ENCODE data around the gene CPVL. TPM values are rescaled to one million over a fixed set of nuclear protein-coding genes. Genes with fewer than 3 reads are reported as not detected.

Gene CPVL
- total and polyA plus RNA-seq, 4 donors = 6.0 to 39.0 (median 12.9) TPM

GRCh38 chr7:29017713-29018112, 128.6 kb downstream of the CPVL start:
- no peak for TF ChIP-seq MAX (IDR thresholded peaks at IDR 0.05)
- no peak for TF ChIP-seq FOXA1 (IDR thresholded peaks at IDR 0.05)
- no peak for TF ChIP-seq JUND (IDR thresholded peaks at IDR 0.05)
- no peak for TF ChIP-seq HNF4A (conservative IDR thresholded peaks at IDR 0.05)
- no peak for TF ChIP-seq EGR1 (IDR thresholded peaks at IDR 0.05; ENCODE audit: low read depth in 2 of 2)
- TF ChIP-seq RXRA (IDR thresholded peaks at IDR 0.05) = no peak
- TF ChIP-seq SP1 (IDR thresholded peaks at IDR 0.05) = no peak
- no peak for TF ChIP-seq FOXA2 (IDR thresholded peaks at IDR 0.05)
- no peak for TF ChIP-seq YY1 (IDR thresholded peaks at IDR 0.05)
- TF ChIP-seq GABPA (IDR thresholded peaks at IDR 0.05 in 1 of 2, conservative IDR thresholded peaks at IDR 0.05 in 1 of 2) = no peak
- no peak for TF ChIP-seq TAF1 (conservative IDR thresholded peaks at IDR 0.05)
- no peak for TF ChIP-seq NR2F2 (IDR thresholded peaks at IDR 0.05)
- TF ChIP-seq ATF3 (IDR thresholded peaks at IDR 0.05) = no peak
- no peak for TF ChIP-seq HNF4G (IDR thresholded peaks at IDR 0.05)
- TF ChIP-seq REST (IDR thresholded peaks at IDR 0.05) = no peak
- no peak for TF ChIP-seq RAD21 (IDR thresholded peaks at IDR 0.05)
- TF ChIP-seq ZBTB33 (IDR thresholded peaks at IDR 0.05) = no peak
- TF ChIP-seq CTCF (IDR thresholded peaks at IDR 0.05; ENCODE audit: low read depth, low read length, missing input control) = no peak
- no peaks in the 10 kb centered on the region for H3K9me3 ChIP-seq (ENCODE audit: control insufficient read depth in 4 of 4, low read length in 3 of 4)
- H3K36me3 ChIP-seq (ENCODE audit: control insufficient read depth in 4 of 4, insufficient read depth in 3 of 4, low read depth in 1 of 4, low read length in 3 of 4) = no peaks in the 10 kb centered on the region
- H3K27ac ChIP-seq (ENCODE audit: low read depth in 1 of 2, low read length in 2 of 2) = no peak overlapping the region
- no peak overlapping the region for H3K4me3 ChIP-seq (ENCODE audit: low read depth in 1 of 3, low read length in 3 of 3)
- H3K9ac ChIP-seq (ENCODE audit: low read depth in 1 of 2, low read length in 2 of 2) = no peak overlapping the region
- DNase-seq (ENCODE audit: low spot score) = no peak
- 89% methylated on average over 2 of the region's 2 CpGs for WGBS
- H3K27me3 ChIP-seq (ENCODE audit: control insufficient read depth in 4 of 4, insufficient read depth in 4 of 4, low read length in 3 of 4) = no peaks in the 10 kb centered on the region
- no peaks in the 10 kb centered on the region for H3K4me1 ChIP-seq (ENCODE audit: control insufficient read depth in 4 of 4, insufficient read depth in 4 of 4, low read length in 3 of 4)
